ENCODE measurements around the gene RNF7. TPM values are rescaled to one million over a fixed set of nuclear protein-coding genes. Genes with fewer than 3 reads are reported as not detected.
"Not testable (repeated sequence)": the region's sequence is repeated elsewhere in the genome, so short reads cannot be mapped to it uniquely, and the experiment has no call there.

RNF7 gene
- total RNA-seq, 1 donor from 2014 or later: 103 TPM

DNA sequence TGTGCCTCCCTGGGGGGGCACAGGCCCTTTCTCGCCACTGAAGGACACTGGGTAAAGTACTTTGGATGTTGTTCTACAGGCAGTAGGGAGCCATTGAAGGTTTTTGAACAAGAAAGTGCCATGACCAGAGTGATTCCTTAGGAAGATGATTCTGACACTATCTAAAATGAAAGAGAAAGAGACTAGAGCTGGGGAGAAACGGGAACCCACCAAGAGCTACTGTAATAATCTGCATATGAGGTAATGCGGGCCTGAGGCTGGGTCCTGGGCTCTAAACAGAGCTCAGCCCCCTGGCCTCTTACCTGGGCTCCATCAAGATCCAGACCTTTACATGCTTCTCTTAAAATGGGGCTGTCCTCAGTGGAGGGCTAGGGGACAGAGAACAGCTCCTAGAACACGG, 50.1 kb downstream of the RNF7 start:
- H3K9me3 Mint-ChIP-seq: no peaks in the 10 kb centered on the region
- no peaks in the 10 kb centered on the region for H3K4me1 Mint-ChIP-seq
- no peaks in the 10 kb centered on the region for H3K36me3 Mint-ChIP-seq (ENCODE audit: low read depth)
- H3K27me3 Mint-ChIP-seq (ENCODE audit: low read depth): no peaks in the 10 kb centered on the region
- H3K27ac Mint-ChIP-seq (ENCODE audit: unreplicated experiment): peak overlapping the region; percentile 75
- DNase-seq (ENCODE audit: low read depth, low spot score): no peak
- no peak overlapping the region for H3K4me3 Mint-ChIP-seq
- TF ChIP-seq, protein P1, sequence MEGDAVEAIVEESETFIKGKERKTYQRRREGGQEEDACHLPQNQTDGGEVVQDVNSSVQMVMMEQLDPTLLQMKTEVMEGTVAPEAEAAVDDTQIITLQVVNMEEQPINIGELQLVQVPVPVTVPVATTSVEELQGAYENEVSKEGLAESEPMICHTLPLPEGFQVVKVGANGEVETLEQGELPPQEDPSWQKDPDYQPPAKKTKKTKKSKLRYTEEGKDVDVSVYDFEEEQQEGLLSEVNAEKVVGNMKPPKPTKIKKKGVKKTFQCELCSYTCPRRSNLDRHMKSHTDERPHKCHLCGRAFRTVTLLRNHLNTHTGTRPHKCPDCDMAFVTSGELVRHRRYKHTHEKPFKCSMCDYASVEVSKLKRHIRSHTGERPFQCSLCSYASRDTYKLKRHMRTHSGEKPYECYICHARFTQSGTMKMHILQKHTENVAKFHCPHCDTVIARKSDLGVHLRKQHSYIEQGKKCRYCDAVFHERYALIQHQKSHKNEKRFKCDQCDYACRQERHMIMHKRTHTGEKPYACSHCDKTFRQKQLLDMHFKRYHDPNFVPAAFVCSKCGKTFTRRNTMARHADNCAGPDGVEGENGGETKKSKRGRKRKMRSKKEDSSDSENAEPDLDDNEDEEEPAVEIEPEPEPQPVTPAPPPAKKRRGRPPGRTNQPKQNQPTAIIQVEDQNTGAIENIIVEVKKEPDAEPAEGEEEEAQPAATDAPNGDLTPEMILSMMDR (conservative IDR thresholded peaks at IDR 0.05): no peak

DNA sequence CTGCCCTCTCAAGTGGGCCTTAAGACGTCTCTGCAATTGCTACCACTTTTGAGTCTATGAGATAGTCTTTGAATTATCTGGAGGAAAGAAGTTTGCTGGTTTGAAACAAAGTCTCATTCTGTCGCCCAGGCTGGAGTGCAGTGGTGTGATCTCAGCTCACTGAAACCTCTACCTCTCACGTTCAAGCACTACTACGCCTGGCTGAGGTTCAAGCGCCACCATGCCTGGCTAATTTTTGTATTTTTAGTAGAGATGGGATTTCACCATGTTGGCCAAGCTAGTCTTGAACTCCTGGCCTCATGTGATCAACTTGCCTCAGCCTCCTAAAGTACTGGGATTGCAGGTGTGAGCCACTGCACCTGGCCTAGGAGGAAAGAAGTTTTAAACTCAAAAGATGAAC, 50.7 kb downstream of the RNF7 start:
- not testable (repeated sequence) for H3K9me3 Mint-ChIP-seq; DNase-seq (ENCODE audit: low read depth, low spot score); H3K27me3 Mint-ChIP-seq (ENCODE audit: low read depth); H3K27ac Mint-ChIP-seq (ENCODE audit: unreplicated experiment); H3K36me3 Mint-ChIP-seq (ENCODE audit: low read depth); H3K4me3 Mint-ChIP-seq; H3K4me1 Mint-ChIP-seq

DNA sequence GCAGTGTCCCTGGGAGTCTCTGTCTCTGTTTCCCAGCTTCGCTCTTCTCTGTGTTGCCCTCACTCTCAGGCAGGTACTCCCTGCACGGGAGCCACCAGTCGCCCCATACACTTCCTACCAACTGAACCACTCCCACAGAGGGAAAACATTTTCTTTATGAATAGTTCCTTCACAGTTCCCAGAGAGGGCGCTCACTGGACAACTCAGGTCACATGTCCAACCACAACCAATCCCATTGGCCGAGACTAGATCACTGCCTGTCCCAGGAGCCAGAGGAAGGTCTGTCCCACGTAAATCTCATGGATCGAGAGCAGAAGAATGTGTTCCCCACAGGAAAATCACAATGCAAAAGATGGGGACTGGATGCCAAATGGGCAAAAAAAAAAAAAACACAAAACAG, 51.2 kb downstream of the RNF7 start:
- H3K9me3 Mint-ChIP-seq: no peaks in the 10 kb centered on the region
- DNase-seq (ENCODE audit: low read depth, low spot score): no peak
- H3K4me3 Mint-ChIP-seq: no peak overlapping the region
- no peaks in the 10 kb centered on the region for H3K4me1 Mint-ChIP-seq
- TF ChIP-seq, protein P1 (conservative IDR thresholded peaks at IDR 0.05): no peak
- no peaks in the 10 kb centered on the region for H3K36me3 Mint-ChIP-seq (ENCODE audit: low read depth)
- H3K27me3 Mint-ChIP-seq (ENCODE audit: low read depth): no peaks in the 10 kb centered on the region
- H3K27ac Mint-ChIP-seq (ENCODE audit: unreplicated experiment): no peak overlapping the region

DNA sequence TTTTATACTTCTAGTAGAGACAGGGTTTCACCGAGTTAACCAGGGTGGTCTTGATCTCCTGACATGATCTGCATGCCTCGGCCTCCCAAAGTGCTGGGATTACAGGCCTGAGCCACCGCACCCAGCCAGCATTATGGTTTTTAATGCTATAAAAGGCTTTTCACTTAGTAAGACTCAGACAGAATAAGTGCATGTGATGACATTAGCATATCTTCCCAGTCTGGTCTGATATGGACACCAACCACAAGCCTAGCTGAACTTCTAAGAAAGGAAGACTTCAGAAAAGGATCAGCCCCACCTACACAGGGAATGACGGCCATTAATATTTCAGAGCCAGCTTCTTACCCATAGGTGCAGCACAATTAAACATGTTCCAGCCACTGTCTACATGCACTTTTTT, 52.1 kb downstream of the RNF7 start:
- H3K4me3 Mint-ChIP-seq: no peak overlapping the region
- no peaks in the 10 kb centered on the region for H3K9me3 Mint-ChIP-seq
- H3K27ac Mint-ChIP-seq (ENCODE audit: unreplicated experiment): no peak overlapping the region
- TF ChIP-seq, protein P1 (conservative IDR thresholded peaks at IDR 0.05): no peak
- no peaks in the 10 kb centered on the region for H3K27me3 Mint-ChIP-seq (ENCODE audit: low read depth)
- H3K4me1 Mint-ChIP-seq: peaks cover 7% of the 10 kb centered on the region
- no peak for DNase-seq (ENCODE audit: low read depth, low spot score)
- H3K36me3 Mint-ChIP-seq (ENCODE audit: low read depth): no peaks in the 10 kb centered on the region

DNA sequence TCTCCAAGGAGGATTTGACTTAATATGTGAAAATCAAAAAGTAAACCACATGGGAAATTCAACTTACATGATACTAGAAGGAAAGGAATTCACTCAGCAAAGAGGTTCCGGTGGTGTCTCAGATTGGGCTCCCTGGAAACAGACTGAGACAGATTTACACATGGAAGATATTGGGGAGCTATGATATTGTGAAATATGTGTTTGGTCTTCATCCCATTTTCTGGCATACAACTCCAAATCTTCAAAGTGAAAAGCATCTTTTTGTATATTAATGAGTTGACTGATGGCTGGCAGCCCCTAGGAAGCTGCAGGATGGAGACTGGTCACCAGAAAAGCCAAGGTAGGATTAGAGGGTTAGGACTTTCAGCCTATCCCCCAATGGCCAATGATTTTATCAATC, 54.4 kb downstream of the RNF7 start:
- no peaks in the 10 kb centered on the region for H3K27me3 Mint-ChIP-seq (ENCODE audit: low read depth)
- DNase-seq (ENCODE audit: low read depth, low spot score): no peak
- TF ChIP-seq, protein P1 (conservative IDR thresholded peaks at IDR 0.05): no peak
- H3K4me1 Mint-ChIP-seq: peaks cover 30% of the 10 kb centered on the region
- no peaks in the 10 kb centered on the region for H3K9me3 Mint-ChIP-seq
- no peak overlapping the region for H3K27ac Mint-ChIP-seq (ENCODE audit: unreplicated experiment)
- H3K4me3 Mint-ChIP-seq: no peak overlapping the region
- H3K36me3 Mint-ChIP-seq (ENCODE audit: low read depth): no peaks in the 10 kb centered on the region

DNA sequence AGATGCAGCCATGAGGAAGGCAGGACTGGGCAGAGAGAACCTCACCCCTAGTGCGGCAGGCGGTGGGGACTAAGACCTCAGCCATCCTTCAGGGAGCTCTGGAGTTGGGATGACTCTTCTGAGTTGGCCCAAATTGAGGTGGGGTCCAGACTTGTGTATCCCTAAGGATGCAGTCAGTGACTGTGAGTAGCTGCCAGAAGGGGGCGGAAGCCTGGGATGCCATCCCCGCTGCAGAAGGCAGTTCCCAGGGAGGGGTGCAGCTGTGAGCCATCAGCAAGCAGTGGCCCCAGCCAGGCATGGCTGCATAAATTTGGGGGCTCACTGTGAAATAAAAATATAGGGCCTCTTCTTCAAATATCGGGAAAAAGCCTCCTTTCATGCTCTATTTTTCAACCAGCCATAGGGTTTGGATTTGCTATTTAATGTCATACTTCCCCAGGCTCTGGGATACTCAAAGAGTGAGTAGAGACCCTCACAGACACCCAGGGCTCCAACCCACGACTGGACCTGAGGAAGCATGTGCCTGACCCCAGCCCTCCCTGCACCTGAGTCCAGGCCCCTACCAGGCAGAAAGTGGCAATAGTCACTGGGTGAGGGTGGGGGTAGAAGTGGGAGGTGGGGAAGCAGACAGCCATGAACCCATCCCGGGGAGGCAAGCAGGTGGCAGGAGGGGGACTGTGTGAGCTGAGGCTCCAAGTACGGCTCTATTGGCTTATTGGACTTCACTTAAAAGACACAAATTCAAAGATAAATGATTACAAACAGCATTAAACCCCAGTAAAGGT, 55.6 kb downstream of the RNF7 start:
- peaks cover 42% of the 10 kb centered on the region for H3K4me1 Mint-ChIP-seq

More for the DNA sequence above, 55.6 kb downstream of the RNF7 start:
- TF ChIP-seq, protein P1 (conservative IDR thresholded peaks at IDR 0.05): no peak
- DNase-seq (ENCODE audit: low read depth, low spot score): no peak
- Mint-ChIP-seq H3K9me3 (no peaks in the 10 kb centered on the region), H3K4me3 (no peak overlapping the region), H3K27ac (ENCODE audit: unreplicated experiment) (no peak overlapping the region), H3K36me3 (ENCODE audit: low read depth) (no peaks in the 10 kb centered on the region), H3K27me3 (ENCODE audit: low read depth) (no peaks in the 10 kb centered on the region)

Measured in neural crest cell (in vitro differentiated cells).